GM21528 (cell line): ENCODE data around the gene MED12.
A peak's percentile ranks its signal among the peaks of the same experiment; 100 is the strongest.
"Not testable (repeated sequence)": the region's sequence is repeated elsewhere in the genome, so short reads cannot be mapped to it uniquely, and the experiment has no call there.

ENCODE experiments used
- ATAC-seq: cut with Tn5 transposase; IDR thresholded peaks from one replicate; pipeline ENCODE4 v1.9.1; 2021; ENCODE audit warnings: mild to moderate bottlenecking, moderate library complexity; ENCODE audit not compliant: unreplicated experiment, low FRiP score

MED12 gene

GRCh38 chrX:71158603-71159002 lies 40.2 kb downstream of the MED12 start:
- no peak for ATAC-seq

- ATAC-seq: no peak
These were observed 40.9 kb downstream of the MED12 start for GRCh38 chrX:71159335-71159734.

GRCh38 chrX:71160475-71160874 lies 42.1 kb downstream of the MED12 start:
- no peak for ATAC-seq

- no peak for ATAC-seq
These were observed 44.6 kb downstream of the MED12 start for GRCh38 chrX:71162981-71163380.

GRCh38 chrX:71164071-71164470 lies 45.7 kb downstream of the MED12 start:
- no peak for ATAC-seq

GRCh38 chrX:71166461-71166860 lies 48.1 kb downstream of the MED12 start:
- no peak for ATAC-seq

- no peak for ATAC-seq
These were observed 48.8 kb downstream of the MED12 start for GRCh38 chrX:71167031-71167781.

- ATAC-seq: no peak
These were observed 49.7 kb downstream of the MED12 start for GRCh38 chrX:71168134-71168533.

GRCh38 chrX:71169586-71169985 lies 51.2 kb downstream of the MED12 start:
- no peak for ATAC-seq

- ATAC-seq: no peak
These were observed 52.3 kb downstream of the MED12 start for GRCh38 chrX:71170660-71171059.

- no peak for ATAC-seq
These were observed 52.9 kb downstream of the MED12 start for GRCh38 chrX:71171110-71171801.

- no peak for ATAC-seq
These were observed 55.0 kb downstream of the MED12 start for GRCh38 chrX:71173440-71173839.

- ATAC-seq: no peak
These were observed 56.4 kb downstream of the MED12 start for GRCh38 chrX:71174795-71175194.

- no peak for ATAC-seq
These were observed 57.1 kb downstream of the MED12 start for GRCh38 chrX:71175531-71175930.

GRCh38 chrX:71177327-71177726 lies 58.9 kb downstream of the MED12 start:
- no peak for ATAC-seq

- no peak for ATAC-seq
These were observed 60.5 kb downstream of the MED12 start for GRCh38 chrX:71178908-71179307.

GRCh38 chrX:71180579-71181265 lies 62.3 kb downstream of the MED12 start:
- not testable (repeated sequence) for ATAC-seq

GRCh38 chrX:71181558-71181909 lies 63.1 kb downstream of the MED12 start:
- ATAC-seq: peak; percentile 57

GRCh38 chrX:71181910-71182799 lies 63.8 kb downstream of the MED12 start:
- peak; percentile 85 for ATAC-seq

GRCh38 chrX:71182871-71183270 lies 64.5 kb downstream of the MED12 start:
- ATAC-seq: no peak

GRCh38 chrX:71183341-71183740 lies 64.9 kb downstream of the MED12 start:
- no peak for ATAC-seq
